Measurements from ENCODE around the gene DPCD.

DPCD gene

DNA sequence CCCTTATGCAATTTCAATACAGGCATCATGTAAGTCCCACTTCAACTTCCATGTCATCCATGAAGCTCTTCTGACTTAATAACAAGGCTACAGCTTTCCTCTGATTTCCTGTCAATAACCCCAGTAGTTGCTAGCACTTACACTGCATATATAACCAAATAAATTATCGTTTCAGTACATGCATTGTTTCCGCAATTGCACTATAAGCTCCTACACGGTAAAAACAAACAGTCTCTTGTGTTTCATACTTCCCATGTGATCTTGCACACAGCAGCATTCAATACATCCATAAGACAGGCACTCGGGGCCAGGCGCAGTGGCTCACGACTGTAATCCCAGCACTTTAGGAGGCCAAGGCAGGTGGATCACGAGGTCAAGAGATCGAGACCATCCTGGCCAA lies 65.4 kb downstream of the DPCD start:
- DNase-seq = no peak

DNA sequence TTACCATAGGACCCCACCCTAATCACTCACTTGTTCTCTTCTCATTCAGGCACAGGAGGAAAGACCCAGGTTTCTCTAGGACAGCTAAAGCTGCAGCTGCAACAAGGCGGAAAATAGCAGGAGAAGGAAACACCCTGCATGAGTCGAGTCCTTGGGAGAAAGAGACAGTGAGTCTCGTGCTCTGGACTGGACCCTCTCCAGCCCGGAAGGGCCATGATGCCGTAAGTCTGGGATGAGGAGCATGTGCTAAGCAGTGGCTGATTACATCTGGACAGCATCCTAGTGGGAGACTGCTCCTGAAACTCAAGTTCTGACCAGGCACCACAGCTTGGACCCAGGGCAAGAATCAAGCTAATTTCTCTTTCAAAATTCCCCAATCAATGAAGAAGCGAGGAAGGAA lies 67.4 kb downstream of the DPCD start:
- DNase-seq = no peak

DNA sequence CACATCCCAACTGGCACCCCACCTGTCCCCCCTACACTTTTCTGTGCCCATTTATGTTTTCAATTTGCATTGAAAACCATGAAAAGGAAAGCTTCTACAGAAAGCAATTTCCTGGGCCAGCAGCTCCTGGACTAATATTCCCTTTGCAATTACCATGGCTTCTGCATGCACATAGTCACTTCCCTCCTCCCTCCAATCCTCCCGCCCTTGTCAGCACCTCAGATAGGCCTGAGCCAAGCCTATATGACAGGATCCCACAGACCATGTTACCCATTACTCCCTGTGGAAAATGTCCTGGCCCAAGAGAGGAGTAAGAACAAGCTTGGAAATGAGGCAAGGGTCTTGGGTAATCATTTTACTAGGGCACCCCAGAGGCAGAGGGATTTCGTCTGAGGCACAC lies 68.8 kb downstream of the DPCD start:
- DNase-seq = no peak

DNA sequence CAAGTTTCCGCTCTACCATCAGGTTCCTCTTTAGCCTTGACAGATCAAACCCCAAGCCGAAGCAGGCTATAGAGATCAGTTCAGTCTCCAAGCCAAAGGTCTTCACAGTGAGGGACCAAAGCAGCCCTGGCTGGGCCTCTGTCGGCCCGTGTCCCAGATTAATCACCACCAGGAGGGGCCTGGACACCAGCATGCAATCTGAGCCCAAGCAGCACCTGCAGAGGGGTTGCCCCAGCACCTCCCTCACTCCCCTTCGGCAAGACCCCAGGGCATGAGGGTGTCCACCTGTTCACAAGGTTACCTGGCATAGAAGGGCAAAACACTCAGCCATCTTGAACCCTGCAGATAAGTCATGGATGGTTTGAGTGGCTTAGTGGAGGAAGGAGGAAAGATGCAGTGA lies 70.9 kb downstream of the DPCD start:
- no peak for DNase-seq

All from hypothalamus (tissue), 51 donors.